Trophoblast cell (in vitro differentiated cells and primary cell): ENCODE data around the gene TMPO.
A peak's percentile ranks its signal among the peaks of the same experiment; 100 is the strongest.
"Not testable (repeated sequence)": the region's sequence is repeated elsewhere in the genome, so short reads cannot be mapped to it uniquely, and the experiment has no call there.

Source experiments
- DNase-seq, 2 donors: peaks; one replicate each; pipeline ENCODE4 v3.0.0-alpha.2; 2016
- H2AFZ ChIP-seq: 2 replicates; pipeline ENCODE4 v1.6.1; 2013; ENCODE audit warnings: low read length, moderate library complexity, mild to moderate bottlenecking; ENCODE audit not compliant: insufficient read depth, poor library complexity
- H2AK5ac ChIP-seq: 2 replicates; pipeline ENCODE4 v1.6.1; 2013; ENCODE audit warnings: mild to moderate bottlenecking, low read length
- H2BK120ac ChIP-seq: 2 replicates; pipeline ENCODE4 v1.6.1; 2013; ENCODE audit warnings: low read length, mild to moderate bottlenecking, moderate library complexity; ENCODE audit not compliant: insufficient read depth, poor library complexity
- H2BK12ac ChIP-seq: 2 replicates; pipeline ENCODE4 v1.6.1; 2013; ENCODE audit warnings: mild to moderate bottlenecking, low read length, moderate library complexity
- H2BK5ac ChIP-seq: 2 replicates; pipeline ENCODE4 v1.6.1; 2013; ENCODE audit warnings: low read length, low read depth, moderate library complexity, mild to moderate bottlenecking; ENCODE audit not compliant: poor library complexity
- H3K14ac ChIP-seq: 2 replicates; pipeline ENCODE4 v1.6.1; 2013; ENCODE audit warnings: mild to moderate bottlenecking, low read length
- H3K18ac ChIP-seq: 2 replicates; pipeline ENCODE4 v1.6.1; 2013; ENCODE audit warnings: mild to moderate bottlenecking, low read length
- H3K23ac ChIP-seq: 2 replicates; pipeline ENCODE4 v1.6.1; 2013; ENCODE audit warnings: low read length
- H3K27ac ChIP-seq: 2 replicates; pipeline ENCODE4 v1.5.1; 2013; ENCODE audit warnings: low read depth, mild to moderate bottlenecking, inconsistent platforms, low read length, moderate library complexity
- H3K27me3 ChIP-seq: 2 replicates; pipeline ENCODE4 v1.6.1; 2013; ENCODE audit warnings: inconsistent platforms, mild to moderate bottlenecking, low read length, moderate library complexity; ENCODE audit not compliant: insufficient read depth
- H3K36me3 ChIP-seq, 2 experiments: 1 replicate in 1 of 2; 2 replicates in 1 of 2; pipeline ENCODE4 v1.6.1; 2013; ENCODE audit warnings: low read length in 2 of 2, mild to moderate bottlenecking in 2 of 2, moderate library complexity in 1 of 2; ENCODE audit not compliant: insufficient read depth in 2 of 2, control insufficient read depth in 1 of 2
- H3K4ac ChIP-seq: 2 replicates; pipeline ENCODE4 v1.6.1; 2013; ENCODE audit warnings: low read depth, mild to moderate bottlenecking, low read length, moderate library complexity
- H3K4me1 ChIP-seq, 2 experiments: 1 replicate in 1 of 2; 2 replicates in 1 of 2; pipeline ENCODE4 v1.6.1; 2013; ENCODE audit warnings: low read length in 2 of 2, mild to moderate bottlenecking in 2 of 2, moderate library complexity in 1 of 2; ENCODE audit not compliant: insufficient read depth in 2 of 2, control insufficient read depth in 1 of 2
- H3K4me2 ChIP-seq: 2 replicates; pipeline ENCODE4 v1.6.1; 2013; ENCODE audit warnings: inconsistent platforms, mild to moderate bottlenecking, low read length, moderate library complexity
- H3K4me3 ChIP-seq: 2 replicates; pipeline ENCODE4 v1.5.1; 2013; ENCODE audit warnings: mild to moderate bottlenecking, low read depth, low read length, inconsistent platforms
- H3K79me1 ChIP-seq: one replicate; pipeline ENCODE4 v1.6.1; 2013; ENCODE audit warnings: low read length
- H3K79me2 ChIP-seq: 2 replicates; pipeline ENCODE4 v1.6.1; 2013; ENCODE audit warnings: low read length, mild to moderate bottlenecking; ENCODE audit not compliant: control insufficient read depth, insufficient read depth, poor library complexity
- H3K9ac ChIP-seq: 2 replicates; pipeline ENCODE4 v1.6.1; 2013; ENCODE audit warnings: mild to moderate bottlenecking, low read length
- H3K9me3 ChIP-seq: 2 replicates; pipeline ENCODE4 v1.6.1; 2013; ENCODE audit warnings: low read depth, mild to moderate bottlenecking, control low read depth, inconsistent platforms, low read length; ENCODE audit not compliant: insufficient read depth
- H4K12ac ChIP-seq: 2 replicates; pipeline ENCODE4 v1.6.1; 2013; ENCODE audit warnings: low read depth, mild to moderate bottlenecking, low read length, moderate library complexity
- H4K8ac ChIP-seq: 2 replicates; pipeline ENCODE4 v1.6.1; 2013; ENCODE audit warnings: low read depth, mild to moderate bottlenecking, low read length, moderate library complexity
- H4K91ac ChIP-seq: one replicate; pipeline ENCODE4 v1.6.1; 2013; ENCODE audit warnings: low read depth, mild to moderate bottlenecking, low read length, moderate library complexity
- whole genome bisulfite sequencing: extraction: QIAGEN DNeasy Blood & Tissue Kit; methylation state at CpG from one replicate; pipeline ENCODE4 v1.1.7; 2013; ENCODE audit warnings: missing lambda C conversion rate; ENCODE audit not compliant: insufficient read length, insufficient coverage; ENCODE audit errors: extremely low coverage; 5-methylcytosine and 5-hydroxymethylcytosine counted together

Gene TMPO

DNA sequence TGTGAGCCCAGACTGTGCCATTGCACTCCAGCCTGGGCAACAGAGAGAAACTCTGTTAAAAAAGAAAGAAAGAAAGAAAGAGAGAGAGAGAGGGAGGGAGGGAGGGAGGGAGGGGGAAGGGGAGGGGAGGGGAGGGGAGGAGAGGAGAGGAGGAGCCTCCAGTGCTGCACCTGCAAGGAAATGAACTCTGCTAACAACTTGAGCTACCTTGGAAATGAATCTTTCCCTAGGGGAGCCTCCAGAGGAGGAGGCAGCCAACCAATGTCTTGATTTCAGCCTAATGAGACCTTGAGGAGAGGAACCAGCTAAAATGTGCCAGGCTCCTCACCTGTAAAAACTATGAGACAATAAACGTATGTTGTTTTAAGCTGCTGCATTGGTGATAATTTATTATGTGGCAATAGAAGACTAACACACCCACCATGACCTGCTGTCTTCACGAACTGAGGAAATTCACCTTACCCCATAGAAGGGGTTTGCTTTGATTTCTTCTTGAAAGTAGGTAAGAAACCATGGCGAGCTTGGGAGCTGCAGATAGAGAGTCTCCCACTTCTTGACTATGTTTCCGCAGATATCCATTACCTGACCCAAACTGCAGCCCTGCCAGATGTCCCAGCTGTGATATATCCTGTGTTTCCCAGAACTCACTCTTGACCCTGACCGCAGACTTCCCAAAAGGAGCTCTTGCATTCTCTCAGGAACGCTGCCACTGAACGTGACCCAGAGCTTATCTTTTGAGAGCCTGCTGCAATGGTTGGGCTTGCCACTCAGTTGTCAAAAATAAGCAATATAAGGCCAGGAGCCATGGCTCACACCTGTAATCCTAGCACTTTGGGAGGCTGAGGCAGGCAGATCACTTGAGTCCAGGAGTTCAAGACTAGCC lies 31.5 kb upstream of the TMPO start:
- H4K12ac ChIP-seq = no peak overlapping the region
- H3K4me1 ChIP-seq = no peaks in the 10 kb centered on the region
- H3K36me3 ChIP-seq = no peaks in the 10 kb centered on the region
- no peaks in the 10 kb centered on the region for H3K79me1 ChIP-seq
- H3K18ac ChIP-seq = no peak overlapping the region
- no peak overlapping the region for H2AK5ac ChIP-seq
- no peak overlapping the region for H4K91ac ChIP-seq
- no peak overlapping the region for H4K8ac ChIP-seq
- no peak overlapping the region for H2BK12ac ChIP-seq
- H3K79me2 ChIP-seq = no peaks in the 10 kb centered on the region
- H2BK120ac ChIP-seq = no peak overlapping the region
- H3K4me2 ChIP-seq = no peak overlapping the region
- no peak overlapping the region for H3K27ac ChIP-seq
- H2AFZ ChIP-seq = no peak overlapping the region
- no peak overlapping the region for H2BK5ac ChIP-seq
- H3K14ac ChIP-seq = no peak overlapping the region
- no peak overlapping the region for H3K9ac ChIP-seq
- no peak overlapping the region for H3K23ac ChIP-seq
- H3K4me3 ChIP-seq = no peak overlapping the region
- no CpG with 5 or more reads among the region's 7 CpGs for WGBS
- DNase-seq = no peak
- no peaks in the 10 kb centered on the region for H3K9me3 ChIP-seq
- H3K4ac ChIP-seq = no peak overlapping the region
- H3K27me3 ChIP-seq = no peaks in the 10 kb centered on the region

DNA sequence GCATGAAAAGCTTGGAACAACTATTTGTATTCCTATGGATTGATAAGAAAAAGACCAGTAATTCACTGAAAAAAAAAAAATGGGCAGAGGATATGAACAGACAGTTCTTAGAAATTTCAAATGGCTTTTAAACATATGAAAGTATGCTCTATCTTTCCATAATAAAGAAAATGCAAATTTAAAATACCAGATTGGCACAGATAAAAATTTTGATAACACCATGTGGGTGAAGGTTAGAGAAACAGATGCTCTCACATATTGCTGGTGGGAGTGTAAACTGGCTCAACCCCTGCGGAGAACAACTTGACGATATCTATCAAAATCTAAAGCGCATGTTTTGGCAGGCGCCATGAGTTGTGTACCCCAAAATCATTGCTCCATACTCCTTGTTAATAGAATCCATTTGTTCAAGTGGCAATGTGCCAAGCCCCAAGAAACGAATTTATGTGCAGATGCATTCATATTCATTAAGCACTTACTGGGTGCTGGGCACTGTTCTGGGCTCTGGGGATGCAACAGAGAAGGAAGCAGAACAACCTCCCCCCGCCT lies 29.5 kb upstream of the TMPO start:
- no peak overlapping the region for H2BK12ac ChIP-seq
- H3K18ac ChIP-seq = no peak overlapping the region
- WGBS = no CpG with 5 or more reads among the region's 6 CpGs

DNA sequence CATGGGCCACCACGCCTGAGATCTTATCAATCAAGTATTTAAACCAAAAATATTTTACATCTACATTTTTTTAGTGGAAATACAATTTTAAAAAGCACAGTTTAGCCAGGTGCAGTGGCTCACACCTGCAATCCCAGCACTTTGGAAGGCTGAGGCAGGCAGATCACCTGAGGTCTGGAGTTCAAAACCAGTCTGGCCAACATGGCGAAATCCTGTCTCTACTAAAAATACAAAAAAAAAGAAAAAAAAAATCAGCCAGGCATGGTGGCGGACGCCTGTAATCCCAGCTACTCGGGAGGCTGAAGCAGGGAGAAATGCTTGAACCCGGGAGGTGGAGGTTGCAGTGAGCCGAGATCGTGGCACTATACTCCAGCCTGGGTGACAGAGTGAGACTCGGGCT lies 27.0 kb upstream of the TMPO start:
- H3K23ac ChIP-seq, H3K27me3 ChIP-seq, H2AFZ ChIP-seq, H3K79me1 ChIP-seq, H3K18ac ChIP-seq, H3K79me2 ChIP-seq, H4K91ac ChIP-seq, H3K4ac ChIP-seq, H3K4me2 ChIP-seq, H4K8ac ChIP-seq, H2BK120ac ChIP-seq, H2BK12ac ChIP-seq, H3K4me1 ChIP-seq, H3K9ac ChIP-seq, H3K4me3 ChIP-seq, H3K14ac ChIP-seq, H3K9me3 ChIP-seq, H4K12ac ChIP-seq, H3K36me3 ChIP-seq, H2AK5ac ChIP-seq, H2BK5ac ChIP-seq, H3K27ac ChIP-seq: not testable (repeated sequence)
- WGBS = no CpG with 5 or more reads among the region's 9 CpGs
- DNase-seq = peak; percentile 60 to 67

More for the DNA sequence above, 29.5 kb upstream of the TMPO start:
- Histone ChIP-seq H3K27ac (no peak overlapping the region), H3K4me3 (no peak overlapping the region), H3K27me3 (no peaks in the 10 kb centered on the region), H3K4ac (no peak overlapping the region), H3K9me3 (no peaks in the 10 kb centered on the region), H3K14ac (no peak overlapping the region), H4K91ac (no peak overlapping the region), H3K23ac (no peak overlapping the region), H2AK5ac (no peak overlapping the region), H4K8ac (no peak overlapping the region), H3K4me1 (peaks cover 0 to 2% of the 10 kb centered on the region in 2 experiments), H3K79me1 (no peaks in the 10 kb centered on the region), H3K79me2 (no peaks in the 10 kb centered on the region), H2AFZ (no peak overlapping the region), H2BK120ac (no peak overlapping the region), H3K36me3 (no peaks in the 10 kb centered on the region), H3K9ac (no peak overlapping the region), H4K12ac (no peak overlapping the region), H2BK5ac (no peak overlapping the region), H3K4me2 (no peak overlapping the region)
- peak in 1 of 2 donors; percentile 58 for DNase-seq

DNA sequence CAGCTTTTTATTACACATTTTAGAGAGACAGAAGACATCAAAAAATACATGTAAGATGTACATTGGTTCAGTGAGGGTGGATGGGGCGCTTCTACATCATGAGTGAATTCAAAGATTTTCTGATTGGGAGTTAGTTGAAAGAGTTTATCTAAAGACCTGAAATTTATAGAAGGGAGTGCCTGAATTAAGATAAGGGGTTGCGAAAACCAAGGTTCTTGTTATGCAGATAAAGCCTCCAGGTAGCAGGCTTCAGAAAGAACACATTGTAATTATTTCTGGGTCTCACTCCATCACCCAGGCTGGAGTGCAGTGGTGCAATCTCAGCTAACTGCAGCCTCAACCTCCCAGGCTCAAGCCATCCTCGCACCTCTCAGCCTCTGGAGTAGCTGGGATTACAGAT lies 26.2 kb upstream of the TMPO start:
- Histone ChIP-seq H3K79me1 (peaks cover 2% of the 10 kb centered on the region), H4K91ac (no peak overlapping the region), H2AFZ (no peak overlapping the region), H4K8ac (no peak overlapping the region), H3K4me3 (no peak overlapping the region), H2BK12ac (no peak overlapping the region), H3K4me1 (peaks cover 0 to 5% of the 10 kb centered on the region in 2 experiments), H2AK5ac (no peak overlapping the region), H2BK5ac (no peak overlapping the region), H4K12ac (no peak overlapping the region), H3K9me3 (no peaks in the 10 kb centered on the region), H3K4me2 (no peak overlapping the region), H3K27ac (no peak overlapping the region), H3K23ac (no peak overlapping the region), H3K27me3 (no peaks in the 10 kb centered on the region), H3K18ac (no peak overlapping the region), H3K79me2 (no peaks in the 10 kb centered on the region), H2BK120ac (no peak overlapping the region), H3K36me3 (no peaks in the 10 kb centered on the region), H3K9ac (no peak overlapping the region), H3K14ac (no peak overlapping the region), H3K4ac (no peak overlapping the region)
- WGBS = no CpG with 5 or more reads among the region's 3 CpGs
- DNase-seq = no peak
